HG03060 (cell line): ENCODE measurements around the gene NXNL2.

Experiments used
- ATAC-seq: cut with Tn5 transposase; IDR thresholded peaks from one replicate; pipeline ENCODE4 v1.9.1; 2021; ENCODE audit warnings: low read depth, moderate number of reproducible peaks; ENCODE audit not compliant: unreplicated experiment

NXNL2 gene

GRCh38 chr9:88577256-88578120, 42.5 kb downstream of the NXNL2 start:
- no peak for ATAC-seq

GRCh38 chr9:88578121-88579049, 43.4 kb downstream of the NXNL2 start:
- ATAC-seq = no peak

GRCh38 chr9:88579050-88579715, 44.2 kb downstream of the NXNL2 start:
- ATAC-seq = no peak

- ATAC-seq = no peak
Observed at GRCh38 chr9:88580961-88581360, 46.0 kb downstream of the NXNL2 start.

GRCh38 chr9:88583901-88584596, 49.1 kb downstream of the NXNL2 start:
- no peak for ATAC-seq

GRCh38 chr9:88585426-88585825, 50.4 kb downstream of the NXNL2 start:
- ATAC-seq = no peak

GRCh38 chr9:88586452-88586851, 51.5 kb downstream of the NXNL2 start:
- ATAC-seq = no peak

- no peak for ATAC-seq
Observed at GRCh38 chr9:88587182-88587581, 52.2 kb downstream of the NXNL2 start.

GRCh38 chr9:88587885-88588649, 53.1 kb downstream of the NXNL2 start:
- no peak for ATAC-seq

- ATAC-seq = no peak
Observed at GRCh38 chr9:88589656-88590055, 54.7 kb downstream of the NXNL2 start.

GRCh38 chr9:88590558-88591146, 55.7 kb downstream of the NXNL2 start:
- no peak for ATAC-seq

- ATAC-seq = no peak
Observed at GRCh38 chr9:88593537-88594185, 58.7 kb downstream of the NXNL2 start.
